AG04449 (cell line): ENCODE results near the gene DOK4.
"Not testable (repeated sequence)": the region's sequence is repeated elsewhere in the genome, so short reads cannot be mapped to it uniquely, and the experiment has no call there.

ENCODE experiments used
- CTCF ChIA-PET: fragments of 350-600 bp; formaldehyde crosslinking; extraction: SDS; loops from one replicate; lab custom pipeline; 2021; ENCODE audit warnings: antibody characterized with exemption; lab: Yijun Ruan, JAX
- POLR2A ChIA-PET: fragments of 400-600, 350-600 bp; formaldehyde crosslinking; extraction: SDS; loops from one replicate; lab custom pipeline; 2020; ENCODE audit warnings: antibody characterized with exemption, inconsistent platforms; lab: Yijun Ruan, JAX
- DNase-seq: peaks from one replicate; pipeline ENCODE4 v3.0.0-alpha.2; 2010; ENCODE audit warnings: low read depth, low spot score
- H3K4me3 ChIP-seq: 2 replicates; pipeline ENCODE4 v1.5.1; 2011; ENCODE audit warnings: low read depth, mild to moderate bottlenecking, control low read depth, low read length
- CTCF ChIP-seq: IDR thresholded peaks from one replicate; pipeline ENCODE4 v1.5.1; 2011; ENCODE audit warnings: mild to moderate bottlenecking, moderate library complexity, low read length, control low read depth, inconsistent platforms; ENCODE audit not compliant: insufficient read depth; ENCODE audit errors: missing control alignments

Gene DOK4

GRCh38 chr16:57502048-57502775 lies 15.9 kb upstream of the DOK4 start:
- DNase-seq: no peak
- ChIA-PET POLR2A (no interaction called here), CTCF (interaction anchor here (1.7 kb wide), 1 partner anchor 18 kb away, joined by 8 read pairs; no protein-coding TSS in a partner anchor)

GRCh38 chr16:57501492-57501891 lies 15.2 kb upstream of the DOK4 start:
- ChIA-PET POLR2A (no interaction called here), CTCF (interaction anchor here (1.7 to 1.9 kb wide), 2 partner anchors 18 to 39 kb away, joined by 6 to 8 read pairs; partner anchors contain the start of gene POLR2C)
- no peak for DNase-seq
- no peak overlapping the region for H3K4me3 ChIP-seq
- no peak for TF ChIP-seq CTCF

More at GRCh38 chr16:57502048-57502775, 15.9 kb upstream of the DOK4 start:
- H3K4me3 ChIP-seq: no peak overlapping the region
- no peak for TF ChIP-seq CTCF

GRCh38 chr16:57500578-57501111 lies 14.4 kb upstream of the DOK4 start:
- ChIA-PET CTCF (interaction anchor here (0.9 to 1.9 kb wide), 5 partner anchors 11 to 84 kb away, joined by 3 to 6 read pairs (median 3); partner anchors contain the start of gene POLR2C), POLR2A (no interaction called here)
- H3K4me3 ChIP-seq: no peak overlapping the region
- TF ChIP-seq CTCF: no peak
- DNase-seq: no peak

- DNase-seq, H3K4me3 ChIP-seq, POLR2A ChIA-PET: not testable (repeated sequence)
- CTCF ChIA-PET: interaction anchor here (1.1 to 1.9 kb wide), 4 partner anchors 17 to 83 kb away, joined by 3 to 6 read pairs (median 3); partner anchors contain the start of gene POLR2C
These were observed 13.6 kb upstream of the DOK4 start for GRCh38 chr16:57499941-57500340.

GRCh38 chr16:57498031-57498430 lies 11.7 kb upstream of the DOK4 start:
- CTCF ChIA-PET: no interaction called here
- no peak for TF ChIP-seq CTCF
- POLR2A ChIA-PET: no interaction called here
- DNase-seq: no peak
- no peak overlapping the region for H3K4me3 ChIP-seq

- no peak overlapping the region for H3K4me3 ChIP-seq
- TF ChIP-seq CTCF: no peak
- POLR2A ChIA-PET: no interaction called here
- DNase-seq: no peak
- CTCF ChIA-PET: interaction anchor here (1.0 kb wide), 1 partner anchor 23 kb away, joined by 3 read pairs; no protein-coding TSS in a partner anchor
These were observed 10.8 kb upstream of the DOK4 start for GRCh38 chr16:57497121-57497520.
